Osteocyte (in vitro differentiated cells): ENCODE results near the gene NGEF. TPM values are rescaled to one million over a fixed set of nuclear protein-coding genes. Genes with fewer than 3 reads are reported as not detected.

Source experiments
- DNase-seq: peaks from one replicate; pipeline ENCODE4 v3.0.0; 2021; ENCODE audit warnings: mixed read lengths; ENCODE audit not compliant: unreplicated experiment; ENCODE audit errors: extremely low spot score
- H3K27ac Mint-ChIP-seq: one replicate; pipeline ENCODE4 v1.8.0; 2021; ENCODE audit warnings: mild to moderate bottlenecking, mixed read lengths; ENCODE audit not compliant: unreplicated experiment
- H3K27me3 Mint-ChIP-seq: one replicate; pipeline ENCODE4 v1.8.0; 2021; ENCODE audit warnings: mixed read lengths; ENCODE audit not compliant: unreplicated experiment
- H3K36me3 Mint-ChIP-seq: one replicate; pipeline ENCODE4 v1.8.0; 2021; ENCODE audit warnings: mixed read lengths; ENCODE audit not compliant: unreplicated experiment
- H3K4me1 Mint-ChIP-seq: one replicate; pipeline ENCODE4 v1.8.0; 2021; ENCODE audit warnings: mixed read lengths; ENCODE audit not compliant: unreplicated experiment
- H3K4me3 Mint-ChIP-seq: one replicate; pipeline ENCODE4 v1.8.0; 2021; ENCODE audit warnings: mild to moderate bottlenecking, moderate library complexity, mixed read lengths; ENCODE audit not compliant: unreplicated experiment
- H3K9me3 Mint-ChIP-seq: one replicate; pipeline ENCODE4 v1.8.0; 2021; ENCODE audit warnings: mixed read lengths; ENCODE audit not compliant: unreplicated experiment
- total RNA-seq: library from RNA; stranded (reverse); gene quantifications from 2 replicates; pipeline ENCODE4 v1.2.1, GENCODE V29; 2021
- TF ChIP-seq, protein P1 (sequence below): fragments of 200-600 bp; sonication (generic); IDR thresholded peaks from 2 replicates; pipeline ENCODE4 v1.5.0; 2021; ENCODE audit warnings: antibody characterized with exemption, mild to moderate bottlenecking, moderate library complexity

NGEF gene
- total RNA-seq, 1 donor from 2014 or later, result 0.27 TPM

DNA sequence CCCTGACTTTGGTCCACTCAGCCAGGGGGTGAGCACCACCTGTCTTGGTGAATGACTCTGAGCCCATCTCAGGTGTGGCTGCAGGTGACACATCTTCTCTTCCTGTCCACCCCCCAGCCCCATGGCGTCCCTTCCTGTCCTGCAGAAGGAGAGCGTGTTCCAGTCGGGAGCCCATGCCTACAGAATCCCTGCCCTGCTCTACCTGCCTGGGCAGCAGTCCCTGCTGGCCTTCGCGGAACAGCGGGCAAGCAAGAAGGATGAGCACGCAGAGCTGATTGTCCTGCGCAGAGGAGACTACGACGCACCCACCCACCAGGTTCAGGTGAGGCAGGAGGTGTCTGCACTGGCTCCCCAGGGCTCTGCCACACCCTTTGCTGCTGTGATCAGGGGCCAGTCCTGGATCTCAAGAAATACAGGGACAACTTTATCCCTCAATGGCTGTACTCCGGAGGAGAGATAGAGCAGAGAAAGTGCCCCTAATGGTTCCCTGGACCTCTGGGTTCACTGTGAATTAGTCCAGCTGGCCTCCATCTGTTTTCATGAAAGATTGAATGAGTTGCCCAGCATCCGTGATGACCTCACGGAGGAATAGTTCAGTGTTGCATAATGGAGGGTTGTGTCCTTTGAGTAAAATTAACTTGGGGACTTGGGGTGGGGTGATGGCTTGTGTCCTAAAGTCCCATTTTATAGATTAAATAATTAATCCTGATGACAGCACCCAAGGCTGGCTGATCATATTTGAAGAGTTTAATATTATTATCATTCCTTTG, 19.7 kb upstream of the NGEF start, which contains the start of gene NEU2:
Gene NEU2, plus strand, starts transcription at position 122 of the 770 bp plus-strand sequence. Its CDS starts 0 bp downstream, at position 122.
- DNase-seq, result no peak
- TF ChIP-seq, protein P1, sequence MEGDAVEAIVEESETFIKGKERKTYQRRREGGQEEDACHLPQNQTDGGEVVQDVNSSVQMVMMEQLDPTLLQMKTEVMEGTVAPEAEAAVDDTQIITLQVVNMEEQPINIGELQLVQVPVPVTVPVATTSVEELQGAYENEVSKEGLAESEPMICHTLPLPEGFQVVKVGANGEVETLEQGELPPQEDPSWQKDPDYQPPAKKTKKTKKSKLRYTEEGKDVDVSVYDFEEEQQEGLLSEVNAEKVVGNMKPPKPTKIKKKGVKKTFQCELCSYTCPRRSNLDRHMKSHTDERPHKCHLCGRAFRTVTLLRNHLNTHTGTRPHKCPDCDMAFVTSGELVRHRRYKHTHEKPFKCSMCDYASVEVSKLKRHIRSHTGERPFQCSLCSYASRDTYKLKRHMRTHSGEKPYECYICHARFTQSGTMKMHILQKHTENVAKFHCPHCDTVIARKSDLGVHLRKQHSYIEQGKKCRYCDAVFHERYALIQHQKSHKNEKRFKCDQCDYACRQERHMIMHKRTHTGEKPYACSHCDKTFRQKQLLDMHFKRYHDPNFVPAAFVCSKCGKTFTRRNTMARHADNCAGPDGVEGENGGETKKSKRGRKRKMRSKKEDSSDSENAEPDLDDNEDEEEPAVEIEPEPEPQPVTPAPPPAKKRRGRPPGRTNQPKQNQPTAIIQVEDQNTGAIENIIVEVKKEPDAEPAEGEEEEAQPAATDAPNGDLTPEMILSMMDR, result no peak
- Mint-ChIP-seq H3K27me3 (no peaks in the 10 kb centered on the region), H3K4me1 (no peaks in the 10 kb centered on the region), H3K4me3 (no peak within 1 kb of the TSS), H3K9me3 (peaks cover 5% of the 10 kb centered on the region), H3K36me3 (no peaks in the 10 kb centered on the region), H3K27ac (no peak within 1 kb of the TSS)

DNA sequence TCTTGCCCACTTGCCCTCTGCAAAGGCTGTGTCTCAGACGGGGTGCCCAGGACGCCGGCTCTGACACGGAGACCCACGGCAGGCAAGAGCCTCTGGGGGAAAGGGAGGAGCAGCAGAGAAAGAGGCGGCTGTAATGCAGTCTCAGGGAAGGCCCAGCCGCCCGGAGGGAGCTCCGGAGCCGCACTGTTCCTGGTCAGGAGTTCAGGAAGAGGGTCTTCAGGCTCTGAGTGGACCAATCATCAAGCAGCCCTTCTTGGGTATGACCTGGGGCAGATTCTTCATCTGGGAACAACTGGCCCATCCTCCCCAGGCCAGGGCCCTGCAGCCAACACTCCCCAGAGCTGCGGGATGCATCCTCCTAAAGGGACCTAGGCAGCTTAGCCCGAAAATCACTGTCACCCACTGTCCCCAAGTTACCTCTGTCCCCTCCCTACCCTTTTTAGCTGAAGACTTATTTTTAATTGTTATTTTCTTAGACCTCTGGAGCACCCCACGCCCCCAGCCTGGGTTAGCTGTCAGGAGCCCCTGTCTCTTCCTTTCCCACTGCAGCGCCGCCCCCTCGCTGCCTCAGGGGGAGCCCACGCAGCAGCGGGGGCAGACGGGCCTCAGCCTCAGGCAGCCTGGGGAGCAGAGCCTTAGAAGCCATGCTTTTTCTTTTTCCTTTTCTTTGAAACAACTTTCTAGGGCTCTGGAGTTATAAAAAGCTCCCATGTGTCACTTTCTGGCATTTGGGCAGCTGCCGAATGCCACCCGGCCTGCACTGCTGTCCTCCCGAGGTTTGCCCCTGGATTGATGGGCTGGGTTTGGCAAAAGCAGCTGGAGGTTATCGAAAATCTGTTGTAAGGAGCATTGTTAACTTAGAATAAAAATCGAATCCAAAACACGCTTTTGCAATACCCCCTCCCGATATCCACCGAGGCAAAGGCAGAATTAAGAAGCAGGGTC, 18.8 kb upstream of the NGEF start:
- H3K9me3 Mint-ChIP-seq, result peaks cover under 1% of the 10 kb centered on the region
- no peaks in the 10 kb centered on the region for H3K36me3 Mint-ChIP-seq
- TF ChIP-seq, protein P1, result no peak
- DNase-seq, result no peak
- H3K27ac Mint-ChIP-seq, result no peak overlapping the region
- peaks cover under 1% of the 10 kb centered on the region for H3K4me1 Mint-ChIP-seq
- H3K4me3 Mint-ChIP-seq, result no peak overlapping the region
- no peaks in the 10 kb centered on the region for H3K27me3 Mint-ChIP-seq

DNA sequence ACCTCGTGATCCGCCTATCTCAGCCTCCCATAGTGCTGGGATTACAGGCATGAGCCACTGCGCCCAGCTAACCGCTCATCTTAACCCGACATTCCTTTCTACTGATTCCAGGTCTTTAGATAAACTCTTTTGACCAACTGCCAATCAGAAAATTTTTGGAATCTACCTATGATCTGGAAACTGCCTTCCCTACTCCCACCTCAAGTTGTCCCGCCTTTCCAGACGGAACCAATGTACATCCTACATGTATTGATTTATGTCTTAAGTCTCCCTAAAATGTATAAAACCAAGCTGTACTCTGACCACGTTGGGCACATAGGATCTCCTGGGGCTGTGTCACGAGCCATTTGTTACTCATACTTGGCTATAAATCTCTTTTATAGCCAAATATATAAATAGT, 16.3 kb upstream of the NGEF start:
- H3K4me3 Mint-ChIP-seq, result no peak overlapping the region
- TF ChIP-seq, protein P1, result no peak
- H3K27ac Mint-ChIP-seq, result no peak overlapping the region
- DNase-seq, result no peak
- no peaks in the 10 kb centered on the region for H3K27me3 Mint-ChIP-seq
- no peaks in the 10 kb centered on the region for H3K9me3 Mint-ChIP-seq
- peaks cover 9% of the 10 kb centered on the region for H3K4me1 Mint-ChIP-seq
- H3K36me3 Mint-ChIP-seq, result no peaks in the 10 kb centered on the region

DNA sequence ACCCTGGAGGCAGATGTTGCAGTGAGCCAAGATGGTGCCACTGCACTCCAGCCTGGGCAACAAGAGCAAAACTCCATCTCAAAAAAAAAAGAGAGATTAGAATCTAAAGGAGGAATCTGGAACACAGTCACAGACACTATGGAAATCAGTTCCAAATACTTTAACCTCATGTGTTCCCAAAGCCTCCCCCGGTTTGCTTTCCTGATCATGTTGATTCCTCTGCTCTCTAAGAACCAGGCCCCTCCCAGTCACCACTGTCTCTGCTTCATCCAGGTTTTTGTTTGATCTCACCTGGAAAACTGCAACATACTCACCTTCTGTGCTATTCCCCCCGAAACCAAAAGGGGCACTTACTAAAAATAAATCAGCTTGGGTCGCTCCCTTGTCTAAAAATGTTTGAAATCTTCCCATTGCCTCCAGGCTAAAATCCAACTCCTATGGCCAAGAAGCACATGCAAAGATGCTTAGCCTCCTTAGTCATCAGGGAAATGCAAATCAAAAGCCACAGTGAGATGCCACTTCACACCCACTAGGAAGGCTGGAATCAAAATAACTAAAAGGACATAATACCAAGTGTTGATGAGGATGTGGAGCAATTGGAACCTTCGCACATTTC, 13.2 kb upstream of the NGEF start:
- H3K4me1 Mint-ChIP-seq, result peaks cover 9% of the 10 kb centered on the region
- no peak overlapping the region for H3K4me3 Mint-ChIP-seq
- no peaks in the 10 kb centered on the region for H3K27me3 Mint-ChIP-seq
- peak overlapping the region; percentile 37 for H3K27ac Mint-ChIP-seq
- TF ChIP-seq, protein P1, result no peak
- H3K36me3 Mint-ChIP-seq, result no peaks in the 10 kb centered on the region
- DNase-seq, result no peak
- no peaks in the 10 kb centered on the region for H3K9me3 Mint-ChIP-seq
